HG03097 (cell line): Measurements from ENCODE around the gene ZBTB43.
"Not testable (repeated sequence)": the region's sequence is repeated elsewhere in the genome, so short reads cannot be mapped to it uniquely, and the experiment has no call there.

ENCODE experiments used
- ATAC-seq: cut with Tn5 transposase; IDR thresholded peaks from one replicate; pipeline ENCODE4 v1.9.1; 2021; ENCODE audit not compliant: unreplicated experiment, low FRiP score

ZBTB43 gene

GRCh38 chr9:126822873-126823272, 18.0 kb downstream of the ZBTB43 start:
- no peak for ATAC-seq

DNA sequence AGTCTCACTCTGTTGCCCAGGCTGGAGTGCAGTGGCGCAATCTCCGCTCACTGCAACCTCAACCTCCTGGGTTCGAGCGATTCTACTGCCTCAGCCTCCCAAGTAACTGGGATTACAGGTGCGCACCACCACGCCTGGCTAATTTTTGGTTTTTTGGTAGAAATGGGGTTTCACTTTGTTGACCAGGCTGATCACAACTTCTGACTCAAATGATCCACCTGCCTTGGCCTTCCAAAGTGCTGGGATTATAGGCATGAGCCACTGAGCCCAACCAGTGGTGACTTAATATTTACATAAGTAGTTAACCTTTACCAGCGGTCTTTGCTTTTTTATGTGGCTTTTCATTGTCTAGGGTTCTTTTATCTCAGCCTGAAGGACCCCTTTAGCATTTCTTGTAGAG, 19.2 kb downstream of the ZBTB43 start:
- ATAC-seq, result not testable (repeated sequence)

- ATAC-seq, result no peak
Measured at GRCh38 chr9:126827227-126827626, 22.4 kb downstream of the ZBTB43 start.

DNA sequence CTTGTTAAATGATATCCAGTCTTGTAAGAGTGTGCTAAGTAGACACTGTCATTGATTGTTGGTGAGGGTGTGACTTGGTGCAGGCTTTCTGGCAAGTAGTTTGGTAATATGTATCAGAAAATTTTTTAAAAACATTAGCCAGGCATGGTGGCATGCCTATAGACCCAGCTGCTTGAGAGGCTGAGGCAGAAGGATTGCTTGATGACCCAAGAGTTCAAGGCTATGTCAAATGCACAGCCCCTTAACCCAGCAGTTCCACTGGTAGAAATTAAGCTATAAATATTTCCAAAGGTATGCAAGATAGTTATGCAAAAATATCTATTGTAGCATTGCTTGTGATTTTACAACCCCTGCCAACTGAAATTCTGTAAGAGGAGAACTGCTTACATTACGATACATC, 24.2 kb downstream of the ZBTB43 start:
- no peak for ATAC-seq

- ATAC-seq, result no peak
Measured at GRCh38 chr9:126830827-126831226, 26.0 kb downstream of the ZBTB43 start.

GRCh38 chr9:126832440-126832839, 27.6 kb downstream of the ZBTB43 start:
- ATAC-seq, result no peak

DNA sequence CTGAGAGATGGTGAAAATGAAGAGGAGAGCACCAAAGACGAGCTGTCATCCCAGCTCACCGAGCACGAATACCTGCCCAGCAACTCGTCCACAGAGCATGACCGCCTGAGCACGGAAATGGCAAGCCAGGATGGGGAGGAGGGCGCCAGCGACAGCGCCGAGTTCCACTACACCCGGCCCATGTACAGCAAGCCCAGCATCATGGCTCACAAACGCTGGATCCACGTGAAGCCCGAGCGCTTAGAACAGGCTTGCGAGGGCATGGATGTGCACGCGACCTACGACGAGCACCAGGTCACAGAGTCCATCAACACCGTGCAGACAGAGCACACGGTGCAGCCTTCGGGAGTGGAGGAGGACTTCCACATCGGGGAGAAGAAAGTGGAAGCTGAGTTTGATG, 28.2 kb downstream of the ZBTB43 start:
- no peak for ATAC-seq

- ATAC-seq, result no peak
Measured at GRCh38 chr9:126833710-126834345, 29.0 kb downstream of the ZBTB43 start.

- ATAC-seq, result no peak
Measured at GRCh38 chr9:126834672-126835071, 29.8 kb downstream of the ZBTB43 start.

DNA sequence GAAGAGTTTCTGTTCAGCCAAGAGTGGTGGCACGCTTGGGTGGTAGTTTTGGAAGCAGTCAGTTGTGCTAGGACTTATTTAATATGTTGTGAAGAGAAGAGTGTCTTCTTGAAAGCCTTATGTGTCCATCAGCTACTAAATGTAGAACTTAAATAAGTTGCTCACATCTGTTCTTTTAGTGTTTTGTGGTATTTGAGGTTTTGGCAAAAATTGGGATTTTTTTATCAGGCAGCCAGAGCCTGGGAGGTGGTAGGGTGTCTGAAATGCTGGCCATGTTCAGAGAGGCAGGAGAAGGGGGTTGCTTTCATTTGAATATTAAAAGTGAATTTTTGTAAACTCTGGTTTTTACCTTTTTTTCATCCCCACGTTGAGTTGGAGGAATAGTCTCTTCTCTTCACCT, 31.4 kb downstream of the ZBTB43 start:
- no peak for ATAC-seq

GRCh38 chr9:126838055-126838811, 33.4 kb downstream of the ZBTB43 start:
- ATAC-seq, result no peak

DNA sequence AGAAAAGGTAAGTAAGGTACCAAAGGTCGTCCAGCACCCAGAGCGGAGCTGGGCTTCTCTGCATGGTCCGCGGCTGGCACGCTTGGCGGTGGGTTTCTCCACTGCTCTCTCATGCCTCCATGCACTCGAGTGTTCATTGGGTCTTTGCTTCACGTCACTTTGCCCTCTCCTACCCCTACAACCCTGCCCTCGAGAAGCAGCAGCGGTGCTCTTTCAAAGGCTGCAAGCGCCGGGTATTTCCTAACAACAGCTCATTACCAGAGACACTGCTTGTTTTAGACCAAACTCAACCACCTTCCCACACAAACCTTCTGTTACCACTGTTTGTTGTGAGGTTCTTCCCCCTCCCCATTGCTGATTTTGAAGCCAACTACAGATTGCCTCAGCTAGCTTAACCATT, 34.1 kb downstream of the ZBTB43 start:
- ATAC-seq, result no peak

DNA sequence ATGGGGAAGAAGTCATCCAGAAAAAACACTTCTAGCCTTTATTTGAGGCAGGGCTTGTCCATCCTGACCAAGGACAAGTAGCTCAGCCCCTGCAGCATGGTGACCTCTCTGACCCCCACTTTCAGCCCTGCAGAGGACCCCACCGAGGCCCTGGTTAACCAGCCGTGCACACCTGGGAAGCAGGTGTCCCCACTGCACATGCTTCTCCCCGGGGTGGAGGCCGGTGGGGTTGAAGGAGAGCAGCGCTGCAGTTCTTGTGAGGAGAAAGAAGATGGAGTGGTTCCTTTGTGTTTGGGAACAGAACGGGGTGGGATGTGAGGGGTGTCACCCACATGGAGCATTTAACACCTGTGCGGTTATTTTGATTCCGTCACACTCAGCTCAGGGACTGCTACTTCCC, 34.5 kb downstream of the ZBTB43 start:
- ATAC-seq, result no peak

DNA sequence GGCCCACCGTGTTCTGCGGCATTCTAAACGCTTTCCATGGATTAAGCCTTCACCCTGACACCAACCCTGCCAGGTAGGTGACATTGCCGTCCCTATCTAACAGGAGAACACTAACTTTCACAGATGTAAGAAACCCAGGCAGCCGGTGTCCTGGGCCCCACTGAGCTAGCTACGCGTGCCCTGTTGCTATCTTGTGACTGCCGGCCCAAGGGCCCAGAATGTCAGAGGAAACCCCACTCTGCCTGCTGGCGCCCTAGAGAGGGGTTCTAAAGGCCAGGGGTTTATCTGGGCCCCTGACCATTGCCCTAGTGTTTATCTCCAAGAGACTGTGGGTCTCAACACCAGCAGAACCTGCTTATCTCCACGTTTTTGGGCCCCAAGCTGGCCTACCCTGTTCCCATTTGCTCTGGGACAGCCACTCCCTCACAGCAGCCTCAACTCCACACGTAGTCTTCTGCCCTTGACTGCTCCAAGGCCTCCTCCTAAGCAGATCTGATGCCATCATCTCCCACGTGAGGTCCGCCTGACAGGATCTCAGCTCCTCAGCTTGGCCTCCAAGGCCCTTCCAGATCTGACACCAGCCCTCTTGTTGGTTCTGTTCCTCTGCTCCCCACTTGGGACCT, 37.5 kb downstream of the ZBTB43 start:
- ATAC-seq, result no peak

- no peak for ATAC-seq
Measured at GRCh38 chr9:126842977-126843799, 38.3 kb downstream of the ZBTB43 start.

GRCh38 chr9:126844085-126844484, 39.2 kb downstream of the ZBTB43 start:
- no peak for ATAC-seq

DNA sequence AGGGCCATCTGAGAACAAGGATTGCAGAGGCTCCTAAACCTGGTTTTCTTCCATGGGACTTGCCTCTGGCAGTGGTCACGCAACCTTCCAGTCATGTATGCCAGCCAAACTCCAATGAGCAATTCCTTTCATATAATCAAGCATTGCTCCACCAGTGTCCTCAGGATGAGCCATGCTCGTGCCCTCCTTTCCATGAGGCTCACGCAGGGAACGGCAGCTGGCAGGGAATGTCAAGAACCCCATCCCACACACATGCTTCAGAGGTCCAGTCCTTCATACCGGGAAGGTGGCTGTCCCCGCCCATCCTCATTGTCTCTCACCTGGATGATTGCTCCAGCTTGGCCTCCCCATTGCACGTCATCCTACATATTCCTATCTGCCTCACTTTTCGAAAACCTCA, 42.2 kb downstream of the ZBTB43 start:
- no peak for ATAC-seq

GRCh38 chr9:126849591-126850225, 44.9 kb downstream of the ZBTB43 start:
- no peak for ATAC-seq

DNA sequence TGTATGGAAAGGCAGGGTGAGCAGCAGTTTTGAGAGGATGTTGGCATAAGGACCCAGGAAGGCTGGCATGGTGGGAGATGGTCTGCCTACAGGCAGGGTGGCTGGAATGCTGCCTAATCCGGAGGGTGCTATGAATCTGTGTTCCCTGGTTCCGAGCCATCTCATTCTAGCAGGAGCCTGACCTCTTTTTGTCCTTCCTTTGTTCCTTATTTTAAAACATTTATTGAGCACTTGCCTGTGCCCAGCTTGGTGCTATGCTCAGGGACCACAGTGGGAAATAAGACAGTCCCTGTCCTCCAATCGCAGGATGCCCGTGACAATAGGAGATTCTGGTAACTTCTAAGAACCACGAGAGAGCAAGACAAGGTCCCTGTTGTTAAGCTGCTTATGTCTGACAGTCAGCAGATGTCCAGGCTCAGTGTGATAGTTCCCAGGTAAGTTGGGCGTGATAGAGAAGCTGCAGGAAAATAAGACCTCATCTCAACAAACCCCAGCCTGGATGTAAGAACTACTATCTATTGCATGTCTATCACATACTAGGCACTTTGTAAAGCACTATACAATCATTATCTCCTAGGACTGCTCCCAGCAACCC, 46.5 kb downstream of the ZBTB43 start:
- no peak for ATAC-seq

DNA sequence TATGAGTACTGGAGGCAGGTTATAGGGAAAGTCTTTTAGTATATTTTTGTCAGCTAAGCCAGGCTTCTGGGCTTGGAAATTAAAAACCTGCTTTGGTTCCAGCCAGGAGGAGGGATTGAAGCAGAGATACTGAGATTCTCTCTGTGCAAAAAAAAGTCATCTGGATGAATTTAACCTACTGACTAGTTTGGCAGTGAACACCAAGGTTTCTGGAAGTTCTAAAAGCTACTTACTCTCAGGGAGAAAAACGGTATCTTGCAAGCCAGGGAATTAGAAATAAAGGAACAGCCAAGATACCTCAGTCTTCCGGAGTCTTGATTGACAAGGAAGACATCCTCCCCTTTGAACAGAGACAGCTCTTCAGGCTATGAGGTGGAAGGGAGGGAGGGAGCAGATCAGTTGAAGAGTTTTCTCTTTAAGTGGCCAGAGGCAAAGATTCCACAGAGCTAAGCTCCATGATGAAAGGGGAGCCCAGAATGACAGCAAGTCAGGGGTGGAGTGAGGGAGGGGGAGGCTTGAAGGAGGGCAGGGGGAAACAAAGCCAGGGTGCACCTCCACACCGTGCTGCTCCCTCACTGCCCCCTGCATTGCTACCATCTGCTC, 47.3 kb downstream of the ZBTB43 start:
- ATAC-seq, result no peak
